ENCODE results near the gene TFCP2L1. TPM values are rescaled to one million over a fixed set of nuclear protein-coding genes. Genes with fewer than 3 reads are reported as not detected.
"Not testable (repeated sequence)": the region's sequence is repeated elsewhere in the genome, so short reads cannot be mapped to it uniquely, and the experiment has no call there.

Gene TFCP2L1
- total RNA-seq, 4 donors from 2014 or later: 0.20 to 0.63 (median 0.41) TPM

GRCh38 chr2:121316986-121317385, 32.0 kb upstream of the TFCP2L1 start:
- no peaks in the 10 kb centered on the region for H3K4me1 ChIP-seq
- no peaks in the 10 kb centered on the region for H3K9me3 ChIP-seq
- WGBS, 2 donors: 90 to 94% methylated on average over 7 of the region's 7 CpGs
- H3K36me3 ChIP-seq: no peaks in the 10 kb centered on the region
- H3K4me3 ChIP-seq: no peak overlapping the region
- TF ChIP-seq EP300 (IDR thresholded peaks at IDR 0.05) (no peak), POLR2A (IDR thresholded peaks at IDR 0.05) (no peak), CTCF (IDR thresholded peaks at IDR 0.05) (no peak)
- H3K27me3 ChIP-seq: no peaks in the 10 kb centered on the region
- H3K27ac ChIP-seq: no peak overlapping the region
- DNase-seq (ENCODE audit: low spot score in 2 of 2): no peak

GRCh38 chr2:121313701-121314100, 28.7 kb upstream of the TFCP2L1 start:
- not testable (repeated sequence) for H3K27ac ChIP-seq; H3K9me3 ChIP-seq; H3K4me1 ChIP-seq; H3K36me3 ChIP-seq; H3K4me3 ChIP-seq; H3K27me3 ChIP-seq; DNase-seq (ENCODE audit: low spot score in 2 of 2)
- WGBS, 2 donors: 78 to 86% methylated on average over 15 of the region's 15 CpGs

GRCh38 chr2:121309801-121310200, 24.8 kb upstream of the TFCP2L1 start:
- DNase-seq (ENCODE audit: low spot score in 2 of 2): no peak
- 8 to 12% methylated on average over 3 of the region's 3 CpGs for WGBS, 2 donors

GRCh38 chr2:121309323-121309722, 24.3 kb upstream of the TFCP2L1 start:
- H3K36me3 ChIP-seq: no peaks in the 10 kb centered on the region
- TF ChIP-seq POLR2A (IDR thresholded peaks at IDR 0.05) (no peak), EP300 (IDR thresholded peaks at IDR 0.05) (no peak), CTCF (IDR thresholded peaks at IDR 0.05) (no peak)
- H3K9me3 ChIP-seq: no peaks in the 10 kb centered on the region
- no peaks in the 10 kb centered on the region for H3K27me3 ChIP-seq
- H3K4me3 ChIP-seq: no peak overlapping the region
- H3K4me1 ChIP-seq: no peaks in the 10 kb centered on the region
- no peak for DNase-seq (ENCODE audit: low spot score in 2 of 2)
- H3K27ac ChIP-seq: no peak overlapping the region

More at GRCh38 chr2:121309801-121310200, 24.8 kb upstream of the TFCP2L1 start:
- Histone ChIP-seq H3K36me3 (no peaks in the 10 kb centered on the region), H3K9me3 (no peaks in the 10 kb centered on the region), H3K4me1 (no peaks in the 10 kb centered on the region), H3K4me3 (no peak overlapping the region), H3K27ac (no peak overlapping the region), H3K27me3 (no peaks in the 10 kb centered on the region)
- TF ChIP-seq POLR2A (IDR thresholded peaks at IDR 0.05): no peak
- TF ChIP-seq EP300 (IDR thresholded peaks at IDR 0.05): no peak
- TF ChIP-seq CTCF (IDR thresholded peaks at IDR 0.05): no peak

GRCh38 chr2:121307048-121307447, 22.0 kb upstream of the TFCP2L1 start:
- H3K27ac ChIP-seq: no peak overlapping the region
- no peak for TF ChIP-seq POLR2A (IDR thresholded peaks at IDR 0.05)
- TF ChIP-seq CTCF (IDR thresholded peaks at IDR 0.05): no peak
- no peak for TF ChIP-seq EP300 (IDR thresholded peaks at IDR 0.05)
- no peaks in the 10 kb centered on the region for H3K4me1 ChIP-seq
- H3K9me3 ChIP-seq: no peaks in the 10 kb centered on the region
- no peaks in the 10 kb centered on the region for H3K27me3 ChIP-seq
- H3K36me3 ChIP-seq: no peaks in the 10 kb centered on the region
- H3K4me3 ChIP-seq: no peak overlapping the region
- DNase-seq (ENCODE audit: low spot score in 2 of 2): no peak
- 86 to 89% methylated on average over 2 of the region's 2 CpGs for WGBS, 2 donors

- H3K9me3 ChIP-seq: no peaks in the 10 kb centered on the region
- DNase-seq (ENCODE audit: low spot score in 2 of 2): no peak
- H3K27ac ChIP-seq: no peak overlapping the region
- no peak overlapping the region for H3K4me3 ChIP-seq
- no peaks in the 10 kb centered on the region for H3K4me1 ChIP-seq
- TF ChIP-seq POLR2A (IDR thresholded peaks at IDR 0.05): no peak
- no peaks in the 10 kb centered on the region for H3K36me3 ChIP-seq
- H3K27me3 ChIP-seq: no peaks in the 10 kb centered on the region
- WGBS, 2 donors: 76 to 83% methylated on average over 2 of the region's 2 CpGs
Observed at GRCh38 chr2:121304941-121305340, 19.9 kb upstream of the TFCP2L1 start.
